Left lung (tissue), 10 donors: Measurements from ENCODE around the gene RCAN1. TPM values are rescaled to one million over a fixed set of nuclear protein-coding genes. Genes with fewer than 3 reads are reported as not detected.
A peak's percentile ranks its signal among the peaks of the same experiment; 100 is the strongest.

ENCODE experiments used
- ATAC-seq: fragments of 200-7000 bp; cut with Tn5 transposase; one replicate; pipeline ENCODE4 v1.9.1; 2020; ENCODE audit warnings: moderate library complexity
- DNase-seq, 4 donors: peaks; one replicate each; pipeline ENCODE4 v3.0.0-alpha.2; 2013 to 2020
- H3K27ac ChIP-seq, 2 donors: fragments of 200-600 bp; sonication (generic) in 1 of 2; one replicate each; pipeline versions ENCODE4 v1.5.0 to v1.8.0; 2020 to 2021
- H3K27me3 ChIP-seq, 2 donors: fragments of 200-600 bp; sonication (generic) in 1 of 2; one replicate each; pipeline versions ENCODE4 v1.5.0 to v1.8.0; 2020 to 2021
- H3K36me3 ChIP-seq, 2 donors: fragments of 200-600 bp; sonication (generic) in 1 of 2; one replicate each; pipeline versions ENCODE4 v1.5.0 to v1.8.0; 2020 to 2021
- H3K4me1 ChIP-seq, 2 donors: fragments of 200-600 bp; one replicate each; pipeline ENCODE4 v1.8.0; 2021
- H3K4me3 ChIP-seq, 2 donors: fragments of 200-600 bp; sonication (generic) in 1 of 2; one replicate each; pipeline versions ENCODE4 v1.5.0 to v1.8.0; 2020 to 2021; ENCODE audit warnings: mild to moderate bottlenecking in 1 of 2
- H3K9me3 ChIP-seq, 2 donors: fragments of 200-600 bp; sonication (generic) in 1 of 2; one replicate each; pipeline versions ENCODE4 v1.5.0 to v1.8.0; 2020 to 2021
- CTCF ChIP-seq, 2 donors: fragments of 200-600 bp; sonication (generic) in 1 of 2; IDR thresholded peaks; one replicate each; pipeline versions ENCODE4 v1.5.0 to v1.8.0; 2021; ENCODE audit warnings: antibody characterized with exemption in 2 of 2
- intact Hi-C, 2 donors: fragments of 100-400 bp; cut with DNase I; formaldehyde crosslinking; loops; one replicate each; pipeline versions ENCODE4 v1.11.2 to v1.14.2; 2022
- polyA plus RNA-seq, 6 donors: library from polyadenylated mRNA; unstranded; fragments of 120-200 nt; gene quantifications; one replicate each; pipeline ENCODE4 v1.2.1, GENCODE V29; 2013; ENCODE audit not compliant: insufficient read length in 6 of 6
- total RNA-seq, 2 donors: library from RNA; stranded (reverse); fragmentation: NEBNext Ultra II Directional; extraction: Animal tissue kit (Norgen Biotek cat#: 25700); gene quantifications; one replicate each; pipeline ENCODE4 v1.2.1, GENCODE V29; 2021
- donor health status: DM: no; HTN: yes; CAD: no.
- donor health status: DM: no; HTN: no; CAD: no.

The RCAN1 gene
- total and polyA plus RNA-seq, 8 donors: 16.9 to 62.6 (median 20.2) TPM

GRCh38 chr21:34635307-34635706, 20.4 kb upstream of the RCAN1 start:
- Histone ChIP-seq H3K36me3 (no peaks in the 10 kb centered on the region), H3K27ac (no peak overlapping the region), H3K9me3 (no peaks in the 10 kb centered on the region), H3K4me3 (no peak overlapping the region), H3K27me3 (no peaks in the 10 kb centered on the region), H3K4me1 (peaks cover 0 to 3% of the 10 kb centered on the region in 2 donors)
- DNase-seq (no peak), ATAC-seq (no peak)
- intact Hi-C loops: no loop called here
- TF ChIP-seq CTCF (IDR thresholded peaks at IDR 0.05): peak in 1 of 2 donors; percentile 11

GRCh38 chr21:34632498-34632897, 17.6 kb upstream of the RCAN1 start:
- H3K27ac ChIP-seq: no peak overlapping the region
- H3K4me1 ChIP-seq: no peaks in the 10 kb centered on the region
- DNase-seq (no peak), ATAC-seq (no peak)
- H3K27me3 ChIP-seq: no peaks in the 10 kb centered on the region
- no peak for TF ChIP-seq CTCF (IDR thresholded peaks at IDR 0.05)
- no peak overlapping the region for H3K4me3 ChIP-seq
- no peaks in the 10 kb centered on the region for H3K36me3 ChIP-seq
- intact Hi-C loops: no loop called here
- no peaks in the 10 kb centered on the region for H3K9me3 ChIP-seq

GRCh38 chr21:34630536-34631143, 15.7 kb upstream of the RCAN1 start:
- DNase-seq (peak in 2 of 4 donors; percentile 44 to 73), ATAC-seq (peak; percentile 87)
- Histone ChIP-seq H3K9me3 (no peaks in the 10 kb centered on the region), H3K27ac (no peak overlapping the region), H3K27me3 (no peaks in the 10 kb centered on the region), H3K4me3 (no peak overlapping the region), H3K36me3 (no peaks in the 10 kb centered on the region), H3K4me1 (no peaks in the 10 kb centered on the region)
- TF ChIP-seq CTCF (IDR thresholded peaks at IDR 0.05): peak; percentile 70 to 83
- intact Hi-C loops: no loop called here

DNA sequence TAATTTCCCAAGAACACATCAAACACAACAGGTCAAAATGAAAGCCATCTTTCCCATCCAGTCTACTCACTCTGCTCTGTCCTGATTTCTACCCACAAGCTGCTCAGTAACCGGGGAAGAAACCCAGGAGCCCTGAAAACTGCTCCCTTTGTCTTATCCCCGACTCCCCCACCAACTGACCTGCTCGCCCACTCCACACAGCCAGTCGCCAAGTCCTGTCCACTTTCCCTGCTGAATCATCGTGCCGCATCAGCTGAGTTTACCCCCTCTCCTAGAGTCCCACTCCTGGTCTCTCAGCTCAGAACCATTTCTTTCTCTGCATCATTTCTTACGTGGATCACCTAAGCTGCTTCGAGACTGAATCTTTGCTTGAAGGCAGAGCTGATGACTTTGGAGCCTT, 11.2 kb upstream of the RCAN1 start:
- no peaks in the 10 kb centered on the region for H3K27me3 ChIP-seq
- intact Hi-C loops: no loop called here
- H3K36me3 ChIP-seq: no peaks in the 10 kb centered on the region
- no peaks in the 10 kb centered on the region for H3K4me1 ChIP-seq
- no peak overlapping the region for H3K27ac ChIP-seq
- H3K9me3 ChIP-seq: no peaks in the 10 kb centered on the region
- no peak for DNase-seq
- no peak for ATAC-seq
- no peak for TF ChIP-seq CTCF (IDR thresholded peaks at IDR 0.05)
- no peak overlapping the region for H3K4me3 ChIP-seq

GRCh38 chr21:34625030-34625593, 10.2 kb upstream of the RCAN1 start:
- Histone ChIP-seq H3K36me3 (no peaks in the 10 kb centered on the region), H3K27ac (no peak overlapping the region), H3K9me3 (no peaks in the 10 kb centered on the region), H3K4me3 (no peak overlapping the region), H3K27me3 (no peaks in the 10 kb centered on the region), H3K4me1 (no peaks in the 10 kb centered on the region)
- ATAC-seq (no peak), DNase-seq (no peak)
- no peak for TF ChIP-seq CTCF (IDR thresholded peaks at IDR 0.05)
- intact Hi-C loops: no loop called here
